Measurements from ENCODE around the gene TOP1. TPM values are rescaled to one million over a fixed set of nuclear protein-coding genes. Genes with fewer than 3 reads are reported as not detected.

The TOP1 gene
- polyA plus RNA-seq, 4 donors, result 46.2 to 74.3 (median 69.8) TPM

GRCh38 chr20:41154436-41155176 lies 126.0 kb downstream of the TOP1 start:
- H3K27me3 ChIP-seq (ENCODE audit: control insufficient read depth in 3 of 3, insufficient read depth in 3 of 3, low read length in 3 of 3), result no peaks in the 10 kb centered on the region
- H3K4me3 ChIP-seq (ENCODE audit: low read depth in 1 of 3, low read length in 3 of 3), result no peak overlapping the region
- DNase-seq, result no peak
- no peak for FAIRE-seq
- no peaks in the 10 kb centered on the region for H3K9me3 ChIP-seq (ENCODE audit: control insufficient read depth in 2 of 2, insufficient read depth in 1 of 2, low read depth in 1 of 2, low read length in 1 of 2)
- H3K36me3 ChIP-seq (ENCODE audit: control insufficient read depth in 3 of 3, insufficient read depth in 2 of 3, low read depth in 1 of 3, low read length in 3 of 3), result peaks cover 0 to 46% (median 2%) of the 10 kb centered on the region in 3 donors
- H3K4me1 ChIP-seq (ENCODE audit: control insufficient read depth in 3 of 3, insufficient read depth in 2 of 3, low read depth in 1 of 3, low read length in 2 of 3), result peaks cover 8 to 29% (median 25%) of the 10 kb centered on the region in 3 donors
- WGBS, 3 donors, result 70 to 80% (median 80%) methylated on average over 8 of the region's 8 CpGs
- peak overlapping the region in 2 of 3 donors; percentile 25 to 52 for H3K27ac ChIP-seq (ENCODE audit: low read depth in 1 of 3, low read length in 2 of 3)

DNA sequence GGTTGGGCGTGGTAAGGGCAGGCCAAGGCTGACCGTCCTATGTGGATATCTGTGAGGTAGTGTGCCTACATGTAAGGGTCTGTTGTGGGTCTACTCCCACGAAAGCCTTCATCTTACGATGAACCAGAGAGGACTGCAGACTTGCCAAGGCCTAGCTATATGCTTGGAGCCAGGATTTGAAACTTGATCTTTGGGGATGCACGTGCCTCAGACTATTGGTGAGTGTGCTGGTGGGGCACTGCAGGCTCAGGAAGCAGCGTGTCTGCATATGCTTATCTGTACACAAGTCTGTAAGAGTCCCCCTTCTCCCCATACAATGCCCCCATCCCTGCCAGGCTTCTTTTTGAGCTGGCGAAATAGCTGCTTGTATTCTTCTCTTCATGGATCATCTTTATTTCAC lies 126.6 kb downstream of the TOP1 start:
- H3K4me3 ChIP-seq (ENCODE audit: low read depth in 1 of 3, low read length in 3 of 3), result no peak overlapping the region
- DNase-seq (no peak), FAIRE-seq (no peak)
- WGBS, 3 donors, result 85 to 93% (median 90%) methylated on average over 7 of the region's 7 CpGs
- no peaks in the 10 kb centered on the region for H3K9me3 ChIP-seq (ENCODE audit: control insufficient read depth in 2 of 2, insufficient read depth in 1 of 2, low read depth in 1 of 2, low read length in 1 of 2)
- H3K27me3 ChIP-seq (ENCODE audit: control insufficient read depth in 3 of 3, insufficient read depth in 3 of 3, low read length in 3 of 3), result no peaks in the 10 kb centered on the region
- H3K4me1 ChIP-seq (ENCODE audit: control insufficient read depth in 3 of 3, insufficient read depth in 2 of 3, low read depth in 1 of 3, low read length in 2 of 3), result peaks cover 7 to 23% (median 19%) of the 10 kb centered on the region in 3 donors
- peaks cover 0 to 53% (median 2%) of the 10 kb centered on the region in 3 donors for H3K36me3 ChIP-seq (ENCODE audit: control insufficient read depth in 3 of 3, insufficient read depth in 2 of 3, low read depth in 1 of 3, low read length in 3 of 3)
- peak overlapping the region in 1 of 3 donors; percentile 2 for H3K27ac ChIP-seq (ENCODE audit: low read depth in 1 of 3, low read length in 2 of 3)

- Histone ChIP-seq H3K4me3 (ENCODE audit: low read depth in 1 of 3, low read length in 3 of 3) (no peak overlapping the region), H3K36me3 (ENCODE audit: control insufficient read depth in 3 of 3, insufficient read depth in 2 of 3, low read depth in 1 of 3, low read length in 3 of 3) (peaks cover 8 to 62% (median 11%) of the 10 kb centered on the region in 3 donors), H3K27ac (ENCODE audit: low read depth in 1 of 3, low read length in 2 of 3) (peak overlapping the region in 2 of 3 donors; percentile 61 to 64), H3K4me1 (ENCODE audit: control insufficient read depth in 3 of 3, insufficient read depth in 2 of 3, low read depth in 1 of 3, low read length in 2 of 3) (peaks cover 4 to 13% (median 5%) of the 10 kb centered on the region in 3 donors), H3K9me3 (ENCODE audit: control insufficient read depth in 2 of 2, insufficient read depth in 1 of 2, low read depth in 1 of 2, low read length in 1 of 2) (no peaks in the 10 kb centered on the region), H3K27me3 (ENCODE audit: control insufficient read depth in 3 of 3, insufficient read depth in 3 of 3, low read length in 3 of 3) (no peaks in the 10 kb centered on the region)
- DNase-seq (no peak), FAIRE-seq (no peak)
- WGBS, 3 donors, result 76 to 87% (median 82%) methylated on average over 6 of the region's 6 CpGs
Observed at GRCh38 chr20:41158082-41158625, 129.5 kb downstream of the TOP1 start.

GRCh38 chr20:41159547-41159946 lies 130.9 kb downstream of the TOP1 start:
- Histone ChIP-seq H3K4me1 (ENCODE audit: control insufficient read depth in 3 of 3, insufficient read depth in 2 of 3, low read depth in 1 of 3, low read length in 2 of 3) (peaks cover 4 to 6% (median 5%) of the 10 kb centered on the region in 3 donors), H3K27ac (ENCODE audit: low read depth in 1 of 3, low read length in 2 of 3) (peak overlapping the region in 1 of 3 donors; percentile 64), H3K27me3 (ENCODE audit: control insufficient read depth in 3 of 3, insufficient read depth in 3 of 3, low read length in 3 of 3) (no peaks in the 10 kb centered on the region), H3K36me3 (ENCODE audit: control insufficient read depth in 3 of 3, insufficient read depth in 2 of 3, low read depth in 1 of 3, low read length in 3 of 3) (peaks cover 11 to 71% (median 20%) of the 10 kb centered on the region in 3 donors), H3K9me3 (ENCODE audit: control insufficient read depth in 2 of 2, insufficient read depth in 1 of 2, low read depth in 1 of 2, low read length in 1 of 2) (no peaks in the 10 kb centered on the region), H3K4me3 (ENCODE audit: low read depth in 1 of 3, low read length in 3 of 3) (no peak overlapping the region)
- no peak for DNase-seq
- 90 to 92% (median 91%) methylated on average over 10 of the region's 10 CpGs for WGBS, 3 donors
- FAIRE-seq, result no peak

- 92 to 96% (median 96%) methylated on average over 2 of the region's 2 CpGs for WGBS, 3 donors
- Histone ChIP-seq H3K27ac (ENCODE audit: low read depth in 1 of 3, low read length in 2 of 3) (no peak overlapping the region), H3K4me1 (ENCODE audit: control insufficient read depth in 3 of 3, insufficient read depth in 2 of 3, low read depth in 1 of 3, low read length in 2 of 3) (peaks cover 4 to 6% (median 5%) of the 10 kb centered on the region in 3 donors), H3K4me3 (ENCODE audit: low read depth in 1 of 3, low read length in 3 of 3) (no peak overlapping the region), H3K9me3 (ENCODE audit: control insufficient read depth in 2 of 2, insufficient read depth in 1 of 2, low read depth in 1 of 2, low read length in 1 of 2) (no peaks in the 10 kb centered on the region), H3K36me3 (ENCODE audit: control insufficient read depth in 3 of 3, insufficient read depth in 2 of 3, low read depth in 1 of 3, low read length in 3 of 3) (peaks cover 15 to 71% (median 23%) of the 10 kb centered on the region in 3 donors), H3K27me3 (ENCODE audit: control insufficient read depth in 3 of 3, insufficient read depth in 3 of 3, low read length in 3 of 3) (no peaks in the 10 kb centered on the region)
- DNase-seq (no peak), FAIRE-seq (no peak)
Observed at GRCh38 chr20:41160686-41161085, 132.1 kb downstream of the TOP1 start.

- FAIRE-seq (no peak), DNase-seq (no peak)
- Histone ChIP-seq H3K27me3 (ENCODE audit: control insufficient read depth in 3 of 3, insufficient read depth in 3 of 3, low read length in 3 of 3) (no peaks in the 10 kb centered on the region), H3K4me3 (ENCODE audit: low read depth in 1 of 3, low read length in 3 of 3) (no peak overlapping the region), H3K9me3 (ENCODE audit: control insufficient read depth in 2 of 2, insufficient read depth in 1 of 2, low read depth in 1 of 2, low read length in 1 of 2) (no peaks in the 10 kb centered on the region), H3K4me1 (ENCODE audit: control insufficient read depth in 3 of 3, insufficient read depth in 2 of 3, low read depth in 1 of 3, low read length in 2 of 3) (peaks cover 0 to 2% (median 0%) of the 10 kb centered on the region in 3 donors), H3K36me3 (ENCODE audit: control insufficient read depth in 3 of 3, insufficient read depth in 2 of 3, low read depth in 1 of 3, low read length in 3 of 3) (peaks cover 20 to 79% (median 34%) of the 10 kb centered on the region in 3 donors), H3K27ac (ENCODE audit: low read depth in 1 of 3, low read length in 2 of 3) (peak overlapping the region in 1 of 3 donors; percentile 11)
- WGBS, 3 donors, result 41 to 67% (median 59%) methylated on average over 1 of the region's 1 CpG
Observed at GRCh38 chr20:41161886-41162285, 133.3 kb downstream of the TOP1 start.

DNA sequence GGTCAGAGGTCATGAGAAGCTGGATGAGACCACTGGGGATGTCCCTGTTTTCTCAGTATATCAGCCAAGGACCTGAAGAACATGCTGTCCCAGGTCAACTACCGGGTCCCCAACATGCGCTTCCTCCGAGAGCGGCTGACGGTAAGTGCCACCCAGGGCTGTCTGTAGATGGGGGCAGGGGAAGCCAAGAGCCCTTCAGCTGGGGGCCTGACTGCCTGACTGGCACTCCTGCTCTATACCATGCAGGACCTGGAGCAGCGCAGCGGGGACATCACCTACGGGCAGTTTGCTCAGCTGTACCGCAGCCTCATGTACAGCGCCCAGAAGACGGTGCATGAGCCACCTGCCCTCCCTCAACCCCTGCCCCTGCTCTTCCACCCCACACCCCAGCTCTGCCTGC lies 133.8 kb downstream of the TOP1 start:
- no peaks in the 10 kb centered on the region for H3K9me3 ChIP-seq (ENCODE audit: control insufficient read depth in 2 of 2, insufficient read depth in 1 of 2, low read depth in 1 of 2, low read length in 1 of 2)
- H3K27me3 ChIP-seq (ENCODE audit: control insufficient read depth in 3 of 3, insufficient read depth in 3 of 3, low read length in 3 of 3), result no peaks in the 10 kb centered on the region
- H3K4me1 ChIP-seq (ENCODE audit: control insufficient read depth in 3 of 3, insufficient read depth in 2 of 3, low read depth in 1 of 3, low read length in 2 of 3), result peaks cover 0 to 2% (median 0%) of the 10 kb centered on the region in 3 donors
- 95 to 98% (median 97%) methylated on average over 11 of the region's 11 CpGs for WGBS, 3 donors
- no peak for FAIRE-seq
- peak overlapping the region in 1 of 3 donors; percentile 24 for H3K27ac ChIP-seq (ENCODE audit: low read depth in 1 of 3, low read length in 2 of 3)
- H3K36me3 ChIP-seq (ENCODE audit: control insufficient read depth in 3 of 3, insufficient read depth in 2 of 3, low read depth in 1 of 3, low read length in 3 of 3), result peaks cover 20 to 84% (median 39%) of the 10 kb centered on the region in 3 donors
- no peak overlapping the region for H3K4me3 ChIP-seq (ENCODE audit: low read depth in 1 of 3, low read length in 3 of 3)
- DNase-seq, result no peak

DNA sequence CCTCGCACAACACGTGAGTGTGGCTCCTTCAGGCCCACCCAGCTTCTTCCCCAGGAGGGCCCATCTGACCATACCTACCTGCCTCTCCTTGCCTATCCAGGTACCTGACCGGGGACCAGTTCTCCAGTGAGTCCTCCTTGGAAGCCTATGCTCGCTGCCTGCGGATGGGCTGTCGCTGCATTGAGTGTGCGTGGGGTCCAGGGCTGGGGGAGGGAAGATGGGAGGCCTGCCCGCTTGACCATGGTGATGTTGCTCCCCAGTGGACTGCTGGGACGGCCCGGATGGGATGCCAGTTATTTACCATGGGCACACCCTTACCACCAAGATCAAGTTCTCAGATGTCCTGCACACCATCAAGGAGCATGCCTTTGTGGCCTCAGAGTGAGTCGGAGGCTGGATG lies 135.2 kb downstream of the TOP1 start:
- Histone ChIP-seq H3K9me3 (ENCODE audit: control insufficient read depth in 2 of 2, insufficient read depth in 1 of 2, low read depth in 1 of 2, low read length in 1 of 2) (no peaks in the 10 kb centered on the region), H3K4me3 (ENCODE audit: low read depth in 1 of 3, low read length in 3 of 3) (no peak overlapping the region), H3K36me3 (ENCODE audit: control insufficient read depth in 3 of 3, insufficient read depth in 2 of 3, low read depth in 1 of 3, low read length in 3 of 3) (peaks cover 20 to 96% (median 48%) of the 10 kb centered on the region in 3 donors), H3K27me3 (ENCODE audit: control insufficient read depth in 3 of 3, insufficient read depth in 3 of 3, low read length in 3 of 3) (no peaks in the 10 kb centered on the region), H3K27ac (ENCODE audit: low read depth in 1 of 3, low read length in 2 of 3) (no peak overlapping the region), H3K4me1 (ENCODE audit: control insufficient read depth in 3 of 3, insufficient read depth in 2 of 3, low read depth in 1 of 3, low read length in 2 of 3) (no peaks in the 10 kb centered on the region)
- DNase-seq, result no peak
- no peak for FAIRE-seq
- 95 to 98% (median 97%) methylated on average over 11 of the region's 11 CpGs for WGBS, 3 donors
